CD14-positive monocyte (primary cell): ENCODE data around the gene ITGB3. TPM values are rescaled to one million over a fixed set of nuclear protein-coding genes. Genes with fewer than 3 reads are reported as not detected.

Source experiments
- DNase-seq, 3 donors: peaks; one replicate each; pipeline ENCODE4 v3.0.0-alpha.2; 2011 to 2022
- H2AFZ ChIP-seq: 2 replicates; pipeline ENCODE4 v1.6.0; 2012; ENCODE audit warnings: mild to moderate bottlenecking, low read depth, low read length, inconsistent platforms; ENCODE audit not compliant: insufficient read depth, poor library complexity, severe bottlenecking
- H3K27ac ChIP-seq, 2 donors: 1 replicate in 1 of 2; 2 replicates in 1 of 2; pipeline ENCODE4 v1.5.1; 2012 to 2013; ENCODE audit warnings: low read length in 2 of 2, control low read depth in 1 of 2, inconsistent platforms in 1 of 2, low read depth in 1 of 2, mild to moderate bottlenecking in 1 of 2
- H3K27me3 ChIP-seq, 2 donors: one replicate each; pipeline versions ENCODE4 v1.6.0 to v1.6.1; 2011 to 2013; ENCODE audit warnings: low read length in 2 of 2; ENCODE audit not compliant: control insufficient read depth in 2 of 2, insufficient read depth in 2 of 2
- H3K36me3 ChIP-seq, 2 donors: replicated peaks in 1 of 2; 1 replicate in 1 of 2; 2 replicates in 1 of 2; pipeline versions ENCODE4 v1.5.1 to v1.6.1; 2012 to 2013; ENCODE audit warnings: low read length in 2 of 2, control low read depth in 1 of 2, inconsistent platforms in 1 of 2, mild to moderate bottlenecking in 1 of 2; ENCODE audit not compliant: insufficient read depth in 2 of 2, control insufficient read depth in 1 of 2
- H3K4me1 ChIP-seq, 2 donors: 1 replicate in 1 of 2; 2 replicates in 1 of 2; pipeline versions ENCODE4 v1.5.1 to v1.6.1; 2012 to 2013; ENCODE audit warnings: low read length in 2 of 2, control low read depth in 1 of 2, inconsistent platforms in 1 of 2, mild to moderate bottlenecking in 1 of 2, moderate library complexity in 1 of 2; ENCODE audit not compliant: insufficient read depth in 2 of 2, control insufficient read depth in 1 of 2
- H3K4me2 ChIP-seq: replicated peaks from 2 replicates; pipeline ENCODE3; 2012; ENCODE audit warnings: low read length, moderate library complexity, mild to moderate bottlenecking; ENCODE audit not compliant: poor library complexity, severe bottlenecking; ENCODE audit errors: extremely low read depth
- H3K4me3 ChIP-seq, 3 experiments: fragments of 200-600 bp in 1 of 3; sonication (generic) in 1 of 3; replicated peaks in 1 of 3; 1 replicate in 2 of 3; 2 replicates in 1 of 3; pipeline ENCODE4 v1.5.1; 2011 to 2013; ENCODE audit warnings: low read length in 3 of 3, mild to moderate bottlenecking in 3 of 3, control low read depth in 2 of 3, low read depth in 2 of 3, inconsistent platforms in 1 of 3, moderate library complexity in 1 of 3
- H3K79me2 ChIP-seq: 2 replicates; pipeline ENCODE4 v1.6.0; 2012; ENCODE audit warnings: mild to moderate bottlenecking, control low read depth, inconsistent platforms, low read length, moderate library complexity; ENCODE audit not compliant: insufficient read depth
- H3K9ac ChIP-seq: 2 replicates; pipeline ENCODE4 v1.6.0; 2017; ENCODE audit warnings: low read length, mild to moderate bottlenecking; ENCODE audit not compliant: insufficient read depth, poor library complexity, severe bottlenecking
- H3K9me3 ChIP-seq, 2 donors: replicated peaks in 1 of 2; 1 replicate in 1 of 2; 2 replicates in 1 of 2; pipeline versions ENCODE4 v1.5.1 to v1.6.1; 2012 to 2013; ENCODE audit warnings: low read length in 2 of 2, control low read depth in 1 of 2; ENCODE audit not compliant: control insufficient read depth in 1 of 2, insufficient read depth in 1 of 2
- H4K20me1 ChIP-seq: 2 replicates; pipeline ENCODE4 v1.6.0; 2012; ENCODE audit warnings: mild to moderate bottlenecking, low read length, control low read depth, moderate library complexity; ENCODE audit not compliant: insufficient read depth
- H3K27ac Mint-ChIP-seq, 7 donors: one replicate each; pipeline ENCODE4 v1.8.0; 2020; ENCODE audit warnings: mild to moderate bottlenecking in 7 of 7, mixed read lengths in 7 of 7, moderate library complexity in 6 of 7, inconsistent platforms in 2 of 7
- H3K27me3 Mint-ChIP-seq, 3 donors: one replicate each; pipeline ENCODE4 v1.8.0; 2021 to 2022; ENCODE audit warnings: low read depth in 3 of 3, mild to moderate bottlenecking in 3 of 3, mixed read lengths in 3 of 3, moderate library complexity in 3 of 3, inconsistent platforms in 1 of 3
- H3K36me3 Mint-ChIP-seq, 2 donors: one replicate each; pipeline ENCODE4 v1.8.0; 2020; ENCODE audit warnings: mixed read lengths in 2 of 2, inconsistent platforms in 1 of 2, mild to moderate bottlenecking in 1 of 2
- H3K4me1 Mint-ChIP-seq: one replicate; pipeline ENCODE4 v1.8.0; 2020; ENCODE audit warnings: mild to moderate bottlenecking, mixed read lengths
- H3K4me3 Mint-ChIP-seq, 2 donors: one replicate each; pipeline ENCODE4 v1.8.0; 2020; ENCODE audit warnings: mild to moderate bottlenecking in 2 of 2, mixed read lengths in 2 of 2, moderate library complexity in 1 of 2
- H3K9me3 Mint-ChIP-seq, 7 donors: one replicate each; pipeline ENCODE4 v1.8.0; 2020 to 2022; ENCODE audit warnings: mixed read lengths in 7 of 7, mild to moderate bottlenecking in 6 of 7, moderate library complexity in 6 of 7, inconsistent platforms in 2 of 7
- CTCF ChIP-seq: fragments of 200-600 bp; IDR thresholded peaks from one replicate; pipeline ENCODE4 v1.8.0; 2022; ENCODE audit warnings: antibody characterized with exemption, mild to moderate bottlenecking
- WGBS: methylation state at CpG from one replicate; pipeline ENCODE4 v1.1.5; 2013; ENCODE audit warnings: missing lambda C conversion rate; ENCODE audit not compliant: insufficient coverage; 5-methylcytosine and 5-hydroxymethylcytosine counted together
- intact Hi-C, 2 donors: fragments of 100-400 bp; cut with micrococcal nuclease; formaldehyde crosslinking; loops; one replicate each; pipeline versions ENCODE4 v1.15.0 to v1.15.1; 2023
- polyA plus RNA-seq, 3 donors: library from polyadenylated mRNA; depleted of rRNA in 1 of 3; unstranded in 2 of 3; stranded (reverse) in 1 of 3; fragments of 300-500 nt in 2 of 3; fragments of >200 nt in 1 of 3; fragmentation: Illumina TruSeq in 2 of 3; gene quantifications; 1 replicate in 2 of 3; 2 replicates in 1 of 3; pipeline ENCODE4 v1.2.3, GENCODE V29; 2012 to 2021

The ITGB3 gene
- polyA plus RNA-seq, 3 donors: 0.01 to 1.6 (median 1.3) TPM

DNA sequence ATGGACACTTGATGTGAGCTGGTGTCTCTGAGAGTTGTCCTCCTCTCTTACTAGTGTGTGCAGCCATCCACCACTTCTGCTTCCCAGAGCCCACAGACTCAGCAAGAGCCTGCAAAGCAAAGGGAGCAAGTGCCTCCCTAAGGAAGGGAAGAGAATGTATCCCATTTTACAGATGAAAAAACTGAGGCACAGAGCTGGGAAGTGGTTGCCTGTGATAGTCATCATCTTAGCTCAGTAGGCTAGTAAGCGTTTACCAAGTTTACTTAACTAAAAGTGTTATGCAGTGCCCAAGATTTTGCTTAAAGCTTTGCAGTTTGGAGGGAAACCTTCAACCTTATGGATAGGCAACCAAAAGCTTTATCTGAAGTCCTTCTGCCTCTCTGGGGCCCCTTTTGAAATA, 47.1 kb downstream of the ITGB3 start:
- DNase-seq: no peak
- H2AFZ ChIP-seq: no peak overlapping the region
- no peaks in the 10 kb centered on the region for H3K79me2 ChIP-seq
- H3K9ac ChIP-seq: no peak overlapping the region
- no peaks in the 10 kb centered on the region for H3K27me3 ChIP-seq
- Mint-ChIP-seq H3K4me3 (no peak overlapping the region), H3K36me3 (no peaks in the 10 kb centered on the region), H3K9me3 (peaks cover 3 to 13% (median 7%) of the 10 kb centered on the region in 7 donors), H3K27me3 (peaks cover 1 to 9% (median 2%) of the 10 kb centered on the region in 3 donors), H3K27ac (no peak overlapping the region), H3K4me1 (no peaks in the 10 kb centered on the region)
- H3K4me2 ChIP-seq: no peak overlapping the region
- no peak overlapping the region for H3K4me3 ChIP-seq
- no peaks in the 10 kb centered on the region for H4K20me1 ChIP-seq
- intact Hi-C loops: no loop called here
- no CpG with 5 or more reads among the region's 1 CpG for WGBS
- H3K9me3 ChIP-seq: no peaks in the 10 kb centered on the region
- no peak for TF ChIP-seq CTCF
- no peak overlapping the region for H3K27ac ChIP-seq
- H3K36me3 ChIP-seq: no peaks in the 10 kb centered on the region
- no peaks in the 10 kb centered on the region for H3K4me1 ChIP-seq

DNA sequence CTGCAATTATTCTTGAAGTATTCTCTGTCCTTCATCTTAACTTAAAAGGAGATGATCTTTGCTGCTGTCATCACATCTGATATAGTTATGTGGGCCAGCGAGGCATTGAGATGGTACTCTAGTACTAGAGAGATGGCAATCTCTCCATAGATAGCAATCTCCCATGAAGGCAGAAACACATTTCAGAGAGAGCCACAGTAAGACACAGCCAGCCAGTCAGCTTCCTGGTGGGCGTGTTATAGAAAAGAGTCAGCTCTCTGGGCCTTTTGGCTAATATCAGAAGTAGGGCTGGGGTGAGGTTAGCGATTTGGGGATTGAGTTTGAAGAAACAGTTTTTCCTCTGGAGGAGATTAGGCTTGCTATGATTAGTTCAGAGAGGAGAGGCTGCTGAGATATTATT, 47.5 kb downstream of the ITGB3 start:
- no peaks in the 10 kb centered on the region for H4K20me1 ChIP-seq
- H2AFZ ChIP-seq: no peak overlapping the region
- H3K4me1 Mint-ChIP-seq: no peaks in the 10 kb centered on the region
- TF ChIP-seq CTCF: no peak
- H3K27ac Mint-ChIP-seq: no peak overlapping the region
- H3K4me2 ChIP-seq: no peak overlapping the region
- no peak overlapping the region for H3K4me3 ChIP-seq
- H3K27me3 Mint-ChIP-seq: peaks cover 2 to 9% (median 3%) of the 10 kb centered on the region in 3 donors
- no peak overlapping the region for H3K4me3 Mint-ChIP-seq
- no peaks in the 10 kb centered on the region for H3K36me3 ChIP-seq
- H3K27ac ChIP-seq: no peak overlapping the region
- H3K9me3 ChIP-seq: no peaks in the 10 kb centered on the region
- no peaks in the 10 kb centered on the region for H3K4me1 ChIP-seq
- H3K9me3 Mint-ChIP-seq: peaks cover 3 to 13% (median 7%) of the 10 kb centered on the region in 7 donors
- intact Hi-C loops: no loop called here
- no peaks in the 10 kb centered on the region for H3K79me2 ChIP-seq
- H3K9ac ChIP-seq: no peak overlapping the region
- DNase-seq: no peak
- no peaks in the 10 kb centered on the region for H3K27me3 ChIP-seq
- WGBS: no CpG with 5 or more reads among the region's 3 CpGs
- H3K36me3 Mint-ChIP-seq: no peaks in the 10 kb centered on the region
